CD4-positive, alpha-beta T cell (primary cell): Measurements from ENCODE around the gene MRNIP. TPM values are rescaled to one million over a fixed set of nuclear protein-coding genes. Genes with fewer than 3 reads are reported as not detected.

ENCODE experiments used
- ATAC-seq: fragments of 200-7000 bp; cut with Tn5 transposase; one replicate; pipeline ENCODE4 v1.10.0; 2022; ENCODE audit warnings: mild to moderate bottlenecking; ENCODE audit not compliant: poor library complexity
- CTCF ChIA-PET: fragments of 350-600 bp; sonication (Branson Sonifier 250); formaldehyde crosslinking; loops from one replicate; lab custom pipeline; 2021; ENCODE audit warnings: antibody characterized with exemption, inconsistent platforms; lab: Charles Lee
- POLR2A ChIA-PET: fragments of 350-600 bp; sonication (Branson Sonifier 250); formaldehyde crosslinking; loops from one replicate; lab custom pipeline; 2021; ENCODE audit warnings: antibody characterized with exemption, inconsistent platforms; lab: Charles Lee
- DNase-seq, 14 experiments: peaks; one replicate each; pipeline ENCODE4 v3.0.0-alpha.2; 2013 to 2020; ENCODE audit warnings: mixed read lengths in 2 of 14
- H3K27ac ChIP-seq, 2 donors: one replicate each; pipeline versions ENCODE4 v1.5.1 to v1.7.0; 2013; ENCODE audit warnings: low read length in 2 of 2, low read depth in 1 of 2, mild to moderate bottlenecking in 1 of 2
- H3K27me3 ChIP-seq, 2 experiments: 1 replicate in 1 of 2; 2 replicates in 1 of 2; pipeline versions ENCODE4 v1.6.1 to v1.7.0; 2013; ENCODE audit warnings: low read length in 2 of 2, control low read depth in 1 of 2, mild to moderate bottlenecking in 1 of 2, moderate library complexity in 1 of 2; ENCODE audit not compliant: insufficient read depth in 2 of 2, control insufficient read depth in 1 of 2
- H3K36me3 ChIP-seq: one replicate; pipeline ENCODE4 v1.6.1; 2013; ENCODE audit warnings: low read length, control low read depth; ENCODE audit not compliant: insufficient read depth
- H3K4me1 ChIP-seq: one replicate; pipeline ENCODE4 v1.6.1; 2013; ENCODE audit warnings: low read length, control low read depth; ENCODE audit not compliant: insufficient read depth
- H3K4me3 ChIP-seq: one replicate; pipeline ENCODE4 v1.5.1; 2013; ENCODE audit warnings: mild to moderate bottlenecking, low read length, moderate library complexity
- H3K9me3 ChIP-seq, 2 experiments: 1 replicate in 1 of 2; 2 replicates in 1 of 2; pipeline versions ENCODE4 v1.6.1 to v1.7.0; 2013; ENCODE audit warnings: low read length in 2 of 2, mild to moderate bottlenecking in 2 of 2, control low read depth in 1 of 2, moderate library complexity in 1 of 2; ENCODE audit not compliant: control insufficient read depth in 1 of 2, insufficient read depth in 1 of 2
- H3K27ac Mint-ChIP-seq: one replicate; pipeline ENCODE4 v1.8.0; 2020; ENCODE audit warnings: mixed read lengths
- H3K27me3 Mint-ChIP-seq: one replicate; pipeline ENCODE4 v1.8.0; 2021; ENCODE audit warnings: mixed read lengths
- H3K36me3 Mint-ChIP-seq: one replicate; pipeline ENCODE4 v1.8.0; 2021; ENCODE audit warnings: low read depth, mixed read lengths
- H3K4me1 Mint-ChIP-seq: one replicate; pipeline ENCODE4 v1.8.0; 2021; ENCODE audit warnings: low read depth, mixed read lengths
- H3K4me3 Mint-ChIP-seq: one replicate; pipeline ENCODE4 v1.8.0; 2020; ENCODE audit warnings: mild to moderate bottlenecking, mixed read lengths
- H3K9me3 Mint-ChIP-seq: one replicate; pipeline ENCODE4 v1.8.0; 2020; ENCODE audit warnings: mixed read lengths
- CTCF ChIP-seq: fragments of 200-600 bp; IDR thresholded peaks from one replicate; pipeline ENCODE4 v1.8.0; 2022; ENCODE audit warnings: antibody characterized with exemption, mild to moderate bottlenecking
- intact Hi-C, 2 experiments: fragments of 100-400 bp; cut with DNase I in 1 of 2; cut with micrococcal nuclease in 1 of 2; formaldehyde crosslinking; loops; one replicate each; pipeline versions ENCODE4 v1.15.1 to v1.9.0; 2023 to 2025; cut with DNase I, micrococcal nuclease
- total RNA-seq, 174 experiments: library from RNA in 2 of 174; stranded (reverse) in 2 of 174; gene quantifications; one replicate each; pipeline ENCODE4 v1.2.3 and lab custom pipeline; 2021 to 2026

MRNIP gene
- total RNA-seq, 2 experiments from 2014 or later = 31.8 to 32.8 TPM

GRCh38 chr5:179870403-179870903 lies 11.8 kb upstream of the MRNIP start:
- no peak overlapping the region for H3K27ac Mint-ChIP-seq
- intact Hi-C loops = no loop called here
- no peaks in the 10 kb centered on the region for H3K4me1 ChIP-seq
- POLR2A ChIA-PET = no interaction called here
- no peak overlapping the region for H3K4me3 ChIP-seq
- ATAC-seq (no peak), DNase-seq (peak in 1 of 14 experiments; percentile 26)
- peaks cover 50% of the 10 kb centered on the region for H3K36me3 Mint-ChIP-seq
- H3K4me1 Mint-ChIP-seq = no peaks in the 10 kb centered on the region
- no peaks in the 10 kb centered on the region for H3K9me3 ChIP-seq
- H3K27me3 Mint-ChIP-seq = no peaks in the 10 kb centered on the region
- no peak for TF ChIP-seq CTCF
- H3K27me3 ChIP-seq = no peaks in the 10 kb centered on the region
- H3K36me3 ChIP-seq = peaks cover 57% of the 10 kb centered on the region
- no peak overlapping the region for H3K27ac ChIP-seq
- H3K9me3 Mint-ChIP-seq = no peaks in the 10 kb centered on the region
- CTCF ChIA-PET = interaction anchor here (1.1 kb wide), 1 partner anchor 68 kb away, joined by 3 read pairs; no protein-coding TSS in a partner anchor
- no peak overlapping the region for H3K4me3 Mint-ChIP-seq

- ChIA-PET POLR2A (no interaction called here), CTCF (no interaction called here)
- H3K4me1 Mint-ChIP-seq = no peaks in the 10 kb centered on the region
- H3K27ac Mint-ChIP-seq = no peak overlapping the region
- DNase-seq = no peak
- H3K27me3 ChIP-seq = no peaks in the 10 kb centered on the region
- H3K27me3 Mint-ChIP-seq = no peaks in the 10 kb centered on the region
- no peak overlapping the region for H3K4me3 Mint-ChIP-seq
- H3K36me3 ChIP-seq = peaks cover 56% of the 10 kb centered on the region
- no peaks in the 10 kb centered on the region for H3K9me3 Mint-ChIP-seq
- H3K36me3 Mint-ChIP-seq = peaks cover 50% of the 10 kb centered on the region
- H3K4me3 ChIP-seq = no peak overlapping the region
- no peaks in the 10 kb centered on the region for H3K9me3 ChIP-seq
- ATAC-seq = no peak
- intact Hi-C loops = no loop called here
- no peak for TF ChIP-seq CTCF
- H3K4me1 ChIP-seq = no peaks in the 10 kb centered on the region
- no peak overlapping the region for H3K27ac ChIP-seq
Observed at GRCh38 chr5:179869641-179870402, 11.2 kb upstream of the MRNIP start.

- intact Hi-C loops = no loop called here
- no peaks in the 10 kb centered on the region for H3K27me3 ChIP-seq
- peaks cover 54% of the 10 kb centered on the region for H3K36me3 ChIP-seq
Observed at GRCh38 chr5:179869101-179869500, 10.5 kb upstream of the MRNIP start.

More at GRCh38 chr5:179869101-179869500, 10.5 kb upstream of the MRNIP start:
- Histone ChIP-seq H3K4me3 (no peak overlapping the region), H3K27ac (no peak overlapping the region), H3K9me3 (no peaks in the 10 kb centered on the region), H3K4me1 (no peaks in the 10 kb centered on the region)
- H3K9me3 Mint-ChIP-seq = no peaks in the 10 kb centered on the region
- no peak overlapping the region for H3K27ac Mint-ChIP-seq
- CTCF ChIA-PET = no interaction called here
- no peak for TF ChIP-seq CTCF
- ATAC-seq (no peak), DNase-seq (no peak)
- H3K4me1 Mint-ChIP-seq = no peaks in the 10 kb centered on the region
- H3K27me3 Mint-ChIP-seq = no peaks in the 10 kb centered on the region
- H3K36me3 Mint-ChIP-seq = peaks cover 48% of the 10 kb centered on the region
- no peak overlapping the region for H3K4me3 Mint-ChIP-seq
- POLR2A ChIA-PET = no interaction called here
